HCT116 (cell line): ENCODE results near the gene SYNDIG1.

Source experiments
- ZFX ChIP-seq: fragments of 450-650 bp; IDR thresholded peaks from 2 replicates; pipeline ENCODE4 v1.6.1; 2017
- TF ChIP-seq, protein P1 (sequence below): IDR thresholded peaks from 2 replicates; pipeline ENCODE4 v1.6.1; 2012

DNA sequence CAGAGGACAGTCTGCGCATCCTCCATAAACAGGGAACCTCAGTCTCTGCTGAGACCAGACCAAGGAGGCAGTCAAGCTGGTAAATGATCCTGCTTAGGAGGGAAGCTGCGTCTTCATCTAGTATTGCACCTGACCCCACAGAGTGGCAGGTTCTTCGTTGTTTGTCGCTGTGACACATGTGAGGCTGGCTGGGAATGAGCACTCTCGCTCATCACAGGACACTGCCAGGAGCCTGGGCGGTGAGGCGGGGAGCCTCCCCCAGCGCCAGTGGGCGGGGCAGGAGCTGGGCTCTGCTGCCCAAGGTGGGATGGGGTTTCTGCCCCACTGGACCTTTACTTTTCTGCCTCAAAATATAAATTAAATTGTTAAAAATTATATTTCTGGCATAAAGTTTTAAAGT lies 48.4 kb upstream of the SYNDIG1 start:
- TF ChIP-seq ZFX: no peak
- TF ChIP-seq, protein P1, sequence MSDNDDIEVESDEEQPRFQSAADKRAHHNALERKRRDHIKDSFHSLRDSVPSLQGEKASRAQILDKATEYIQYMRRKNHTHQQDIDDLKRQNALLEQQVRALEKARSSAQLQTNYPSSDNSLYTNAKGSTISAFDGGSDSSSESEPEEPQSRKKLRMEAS: no peak
